CD4-positive, alpha-beta T cell treated with Interleukin-2 at 100 ng/mL for 4 hours (primary cell): ENCODE measurements around the gene PDAP1.

Experiments
- DNase-seq: peaks from one replicate; pipeline ENCODE4 v3.0.0-alpha.2; 2020; ENCODE audit warnings: low spot score

PDAP1 gene

GRCh38 chr7:99424932-99425730 lies 16.7 kb upstream of the PDAP1 start:
- no peak for DNase-seq

- no peak for DNase-seq
Observed at GRCh38 chr7:99422625-99423024, 14.2 kb upstream of the PDAP1 start.

- DNase-seq, result no peak
Observed at GRCh38 chr7:99422186-99422585, 13.8 kb upstream of the PDAP1 start.

- DNase-seq, result no peak
Observed at GRCh38 chr7:99420986-99421385, 12.6 kb upstream of the PDAP1 start.

- no peak for DNase-seq
Observed at GRCh38 chr7:99420213-99420612, 11.8 kb upstream of the PDAP1 start.

- DNase-seq, result no peak
Observed at GRCh38 chr7:99419323-99420021, 11.1 kb upstream of the PDAP1 start.

- DNase-seq, result no peak
Observed at GRCh38 chr7:99418260-99418659, 9.9 kb upstream of the PDAP1 start.

- peak; percentile 26 for DNase-seq
Observed at GRCh38 chr7:99415513-99416127, 7.2 kb upstream of the PDAP1 start.

GRCh38 chr7:99410635-99411034 lies 2.2 kb upstream of the PDAP1 start:
- no peak for DNase-seq

GRCh38 chr7:99409806-99410205 lies 1.4 kb upstream of the PDAP1 start:
- no peak for DNase-seq

- no peak for DNase-seq
Observed at GRCh38 chr7:99409192-99409572, 785 bp upstream of the PDAP1 start.

- no peak for DNase-seq
Observed at GRCh38 chr7:99407872-99408378, 472 bp downstream of the PDAP1 start.

- no peak for DNase-seq
Observed at GRCh38 chr7:99406557-99406956, 1.8 kb downstream of the PDAP1 start.

- no peak for DNase-seq
Observed at GRCh38 chr7:99404977-99405320, 3.4 kb downstream of the PDAP1 start.

GRCh38 chr7:99404235-99404976 lies 4.0 kb downstream of the PDAP1 start:
- DNase-seq, result no peak

GRCh38 chr7:99403764-99404163 lies 4.6 kb downstream of the PDAP1 start:
- DNase-seq, result no peak

- no peak for DNase-seq
Observed at GRCh38 chr7:99402854-99403253, 5.5 kb downstream of the PDAP1 start.

GRCh38 chr7:99399597-99399996 lies 8.8 kb downstream of the PDAP1 start:
- no peak for DNase-seq

- no peak for DNase-seq
Observed at GRCh38 chr7:99398891-99399445, 9.4 kb downstream of the PDAP1 start.

- DNase-seq, result no peak
Observed at GRCh38 chr7:99397297-99397983, 11.0 kb downstream of the PDAP1 start.
